Ishikawa (cell line): ENCODE data around the gene SPHK2.

Experiments used
- CEBPB ChIP-seq: IDR thresholded peaks from 2 replicates; pipeline ENCODE4 v1.6.1; 2012
- CREB1 ChIP-seq: IDR thresholded peaks from 2 replicates; pipeline ENCODE4 v1.6.1; 2012; ENCODE audit warnings: low read depth
- EGR1 ChIP-seq: IDR thresholded peaks from 2 replicates; pipeline ENCODE4 v1.6.1; 2012
- EP300 ChIP-seq: IDR thresholded peaks from 2 replicates; pipeline ENCODE4 v1.6.1; 2012; ENCODE audit warnings: borderline replicate concordance
- FOXM1 ChIP-seq: IDR thresholded peaks from 2 replicates; pipeline ENCODE4 v1.6.1; 2012; ENCODE audit warnings: low read depth, borderline replicate concordance
- MAX ChIP-seq: IDR thresholded peaks from 2 replicates; pipeline ENCODE4 v1.6.1; 2012
- NFIC ChIP-seq: IDR thresholded peaks from 2 replicates; pipeline ENCODE4 v1.6.1; 2012
- RAD21 ChIP-seq: IDR thresholded peaks from 2 replicates; pipeline ENCODE4 v1.6.1; 2012; ENCODE audit warnings: low read depth
- TAF1 ChIP-seq: IDR thresholded peaks from 2 replicates; pipeline ENCODE4 v1.6.1; 2012; ENCODE audit warnings: low read depth, mild to moderate bottlenecking
- TCF12 ChIP-seq: IDR thresholded peaks from 2 replicates; pipeline ENCODE4 v1.6.1; 2012; ENCODE audit warnings: low read depth
- TEAD4 ChIP-seq: IDR thresholded peaks from 2 replicates; pipeline ENCODE4 v1.6.1; 2012
- YY1 ChIP-seq: IDR thresholded peaks from 2 replicates; pipeline ENCODE4 v1.6.1; 2012; ENCODE audit warnings: low read depth
- ZBTB7A ChIP-seq: IDR thresholded peaks from 2 replicates; pipeline ENCODE4 v1.6.1; 2012; ENCODE audit warnings: low read depth
- TF ChIP-seq, protein P1 (sequence below): IDR thresholded peaks from 2 replicates; pipeline ENCODE4 v1.6.1; 2012; ENCODE audit warnings: low read depth, mild to moderate bottlenecking
- TF ChIP-seq, protein P2 (sequence below): IDR thresholded peaks from 2 replicates; pipeline ENCODE4 v1.6.1; 2012

SPHK2 gene

DNA sequence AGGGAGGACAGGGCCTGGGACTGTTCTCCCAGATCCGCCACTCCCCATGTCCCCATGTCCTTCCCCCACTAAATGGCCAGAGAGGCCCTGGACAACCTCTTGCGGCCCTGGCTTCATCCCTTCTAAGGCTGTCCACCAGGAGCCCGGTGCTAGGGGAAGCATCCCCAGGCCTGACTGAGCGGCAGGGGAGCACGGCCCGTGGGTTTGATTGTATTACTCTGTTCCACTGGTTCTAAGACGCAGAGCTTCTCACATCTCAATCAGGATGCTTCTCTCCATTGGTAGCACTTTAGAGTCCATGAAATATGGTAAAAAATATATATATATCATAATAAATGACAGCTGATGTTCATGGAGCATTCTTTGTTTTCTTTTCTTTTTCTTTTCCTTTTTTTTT lies 11.9 kb upstream of the SPHK2 start:
- TF ChIP-seq CEBPB (no peak), CREB1 (no peak), MAX (no peak), EGR1 (no peak), TAF1 (no peak), YY1 (no peak), NFIC (no peak), ZBTB7A (no peak), RAD21 (no peak), EP300 (no peak), TEAD4 (no peak), TCF12 (no peak), FOXM1 (no peak)
- TF ChIP-seq, protein P1, sequence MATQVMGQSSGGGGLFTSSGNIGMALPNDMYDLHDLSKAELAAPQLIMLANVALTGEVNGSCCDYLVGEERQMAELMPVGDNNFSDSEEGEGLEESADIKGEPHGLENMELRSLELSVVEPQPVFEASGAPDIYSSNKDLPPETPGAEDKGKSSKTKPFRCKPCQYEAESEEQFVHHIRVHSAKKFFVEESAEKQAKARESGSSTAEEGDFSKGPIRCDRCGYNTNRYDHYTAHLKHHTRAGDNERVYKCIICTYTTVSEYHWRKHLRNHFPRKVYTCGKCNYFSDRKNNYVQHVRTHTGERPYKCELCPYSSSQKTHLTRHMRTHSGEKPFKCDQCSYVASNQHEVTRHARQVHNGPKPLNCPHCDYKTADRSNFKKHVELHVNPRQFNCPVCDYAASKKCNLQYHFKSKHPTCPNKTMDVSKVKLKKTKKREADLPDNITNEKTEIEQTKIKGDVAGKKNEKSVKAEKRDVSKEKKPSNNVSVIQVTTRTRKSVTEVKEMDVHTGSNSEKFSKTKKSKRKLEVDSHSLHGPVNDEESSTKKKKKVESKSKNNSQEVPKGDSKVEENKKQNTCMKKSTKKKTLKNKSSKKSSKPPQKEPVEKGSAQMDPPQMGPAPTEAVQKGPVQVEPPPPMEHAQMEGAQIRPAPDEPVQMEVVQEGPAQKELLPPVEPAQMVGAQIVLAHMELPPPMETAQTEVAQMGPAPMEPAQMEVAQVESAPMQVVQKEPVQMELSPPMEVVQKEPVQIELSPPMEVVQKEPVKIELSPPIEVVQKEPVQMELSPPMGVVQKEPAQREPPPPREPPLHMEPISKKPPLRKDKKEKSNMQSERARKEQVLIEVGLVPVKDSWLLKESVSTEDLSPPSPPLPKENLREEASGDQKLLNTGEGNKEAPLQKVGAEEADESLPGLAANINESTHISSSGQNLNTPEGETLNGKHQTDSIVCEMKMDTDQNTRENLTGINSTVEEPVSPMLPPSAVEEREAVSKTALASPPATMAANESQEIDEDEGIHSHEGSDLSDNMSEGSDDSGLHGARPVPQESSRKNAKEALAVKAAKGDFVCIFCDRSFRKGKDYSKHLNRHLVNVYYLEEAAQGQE, result no peak
- TF ChIP-seq, protein P2, sequence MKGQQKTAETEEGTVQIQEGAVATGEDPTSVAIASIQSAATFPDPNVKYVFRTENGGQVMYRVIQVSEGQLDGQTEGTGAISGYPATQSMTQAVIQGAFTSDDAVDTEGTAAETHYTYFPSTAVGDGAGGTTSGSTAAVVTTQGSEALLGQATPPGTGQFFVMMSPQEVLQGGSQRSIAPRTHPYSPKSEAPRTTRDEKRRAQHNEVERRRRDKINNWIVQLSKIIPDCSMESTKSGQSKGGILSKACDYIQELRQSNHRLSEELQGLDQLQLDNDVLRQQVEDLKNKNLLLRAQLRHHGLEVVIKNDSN, result no peak

DNA sequence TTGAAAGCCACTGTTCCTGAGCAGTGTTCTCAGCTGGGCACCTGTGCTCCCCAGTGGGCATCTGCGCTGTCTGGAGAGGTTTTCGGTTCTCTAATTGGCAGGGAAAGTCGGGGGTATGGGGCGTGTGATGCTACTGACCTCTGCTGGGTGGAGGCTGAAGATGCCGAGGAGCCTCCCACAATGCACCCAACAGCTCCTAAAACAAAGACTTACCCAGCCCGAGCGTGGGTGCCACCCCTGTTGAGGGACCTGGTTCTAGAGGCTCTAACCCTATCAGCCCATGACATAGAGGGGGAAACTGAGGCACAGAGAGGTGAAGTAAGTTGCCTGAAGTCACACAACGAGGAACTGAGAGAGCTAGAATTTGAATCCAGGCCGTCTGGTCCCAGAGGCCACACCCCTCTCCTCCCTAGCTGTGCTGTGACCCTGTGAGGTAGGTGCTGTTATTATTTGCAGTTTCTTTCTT lies 10.5 kb upstream of the SPHK2 start:
- TF ChIP-seq EP300 (no peak), RAD21 (peak; percentile 16; the same call in 1 of the 2 replicates), YY1 (no peak), CEBPB (no peak)

DNA sequence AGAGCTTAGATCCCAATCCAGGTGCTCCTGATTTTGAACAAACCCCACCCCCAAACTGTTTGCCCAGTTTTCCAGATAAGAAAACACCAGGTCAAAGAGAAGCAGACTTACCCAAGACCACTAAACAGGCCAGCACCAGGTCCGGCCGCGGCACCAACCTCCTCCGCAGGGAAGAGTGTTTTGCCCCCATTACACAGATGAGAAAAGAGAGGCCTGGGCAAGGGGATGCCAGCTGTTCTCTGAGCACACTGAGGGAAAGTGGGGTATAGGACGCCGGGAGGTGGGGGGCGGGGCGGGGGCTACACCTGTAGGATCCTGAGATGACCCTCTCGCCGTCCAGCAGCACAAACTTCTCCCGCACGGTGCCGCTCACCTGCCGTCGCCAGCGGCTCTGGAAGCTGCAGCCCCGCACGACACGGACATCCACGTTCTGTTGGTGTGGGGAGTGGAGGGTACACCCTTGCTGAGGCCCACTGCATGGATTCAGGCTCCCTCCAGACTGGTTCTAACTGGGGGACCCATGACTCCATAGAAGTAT lies 9.7 kb upstream of the SPHK2 start:
- TF ChIP-seq NFIC, result no peak
- no peak for TF ChIP-seq RAD21
- no peak for TF ChIP-seq CEBPB
- TF ChIP-seq EP300, result no peak
- no peak for TF ChIP-seq YY1
- TF ChIP-seq TEAD4, result no peak
- TF ChIP-seq ZBTB7A, result no peak
- TF ChIP-seq, protein P2, result no peak
- no peak for TF ChIP-seq TAF1
- no peak for TF ChIP-seq CREB1
- no peak for TF ChIP-seq EGR1

GRCh38 chr19:48611872-48612271 lies 7.4 kb upstream of the SPHK2 start:
- no peak for TF ChIP-seq NFIC
- TF ChIP-seq TEAD4, result no peak
- no peak for TF ChIP-seq CREB1
- no peak for TF ChIP-seq FOXM1
- TF ChIP-seq, protein P2, result no peak
- TF ChIP-seq EP300, result no peak

GRCh38 chr19:48613024-48613851 lies 6.1 kb upstream of the SPHK2 start:
- TF ChIP-seq MAX (no peak), YY1 (no peak), CEBPB (no peak), TEAD4 (no peak), CREB1 (no peak), EP300 (no peak), ZBTB7A (no peak), FOXM1 (no peak), TAF1 (no peak), TCF12 (no peak), RAD21 (no peak), EGR1 (no peak), NFIC (no peak)
- TF ChIP-seq, protein P1, result no peak
- TF ChIP-seq, protein P2, result no peak
